ENCODE results near the gene VAC14.

- TF ChIP-seq CTCF (conservative IDR thresholded peaks at IDR 0.05; ENCODE audit: low read length), result no peak
- no peak for TF ChIP-seq EZH2phosphoT487 (IDR thresholded peaks at IDR 0.05; ENCODE audit: borderline replicate concordance)
Observed at GRCh38 chr16:70648606-70649005, 152.4 kb downstream of the VAC14 start.
